Stimulated activated naive CD8-positive, alpha-beta T cell treated with anti-CD3 and anti-CD28 coated beads, Interleukin-15, amount 100 ng/mL, for 72 hours (primary cell): ENCODE measurements around the gene MAP3K15.

Experiments
- ATAC-seq: fragments of 150-1000 bp; cut with Tn5 transposase; 2 replicates; pipeline ENCODE4 v1.10.0; 2021; ENCODE audit warnings: mild to moderate bottlenecking, moderate library complexity
- DNase-seq, 2 donors: peaks; one replicate each; pipeline ENCODE4 v3.0.0; 2021 to 2022
- H3K27ac Mint-ChIP-seq, 2 donors: one replicate each; pipeline ENCODE4 v1.8.0; 2022; ENCODE audit warnings: mild to moderate bottlenecking in 2 of 2, mixed read lengths in 2 of 2, moderate library complexity in 2 of 2
- H3K27me3 Mint-ChIP-seq: one replicate; pipeline ENCODE4 v1.8.0; 2022; ENCODE audit warnings: mixed read lengths
- H3K4me1 Mint-ChIP-seq: one replicate; pipeline ENCODE4 v1.8.0; 2022; ENCODE audit warnings: mild to moderate bottlenecking, mixed read lengths
- H3K4me3 Mint-ChIP-seq, 2 donors: one replicate each; pipeline ENCODE4 v1.8.0; 2022; ENCODE audit warnings: mild to moderate bottlenecking in 2 of 2, mixed read lengths in 2 of 2, moderate library complexity in 1 of 2
- H3K9me3 Mint-ChIP-seq, 2 donors: one replicate each; pipeline ENCODE4 v1.8.0; 2022; ENCODE audit warnings: mixed read lengths in 2 of 2

The MAP3K15 gene

GRCh38 chrX:19514791-19515614 lies at the start of gene MAP3K15:
MAP3K15 (minus strand) TSS chrX:19515508; CDS start chrX:19515261, 247 bp downstream.
- Mint-ChIP-seq H3K9me3 (no peaks in the 10 kb centered on the region), H3K4me1 (peaks cover 6% of the 10 kb centered on the region), H3K4me3 (peak within 1 kb of the TSS; percentile 64 to 80), H3K27me3 (peaks cover 37% of the 10 kb centered on the region), H3K27ac (no peak within 1 kb of the TSS)
- peak; percentile 14 to 23 for DNase-seq
- peak; percentile 82 for ATAC-seq

GRCh38 chrX:19564606-19565005 lies 49.3 kb upstream of the MAP3K15 start:
- Mint-ChIP-seq H3K27ac (no peak overlapping the region), H3K27me3 (no peaks in the 10 kb centered on the region), H3K4me1 (peaks cover 56% of the 10 kb centered on the region), H3K9me3 (no peaks in the 10 kb centered on the region), H3K4me3 (peak overlapping the region in 1 of 2 donors; percentile 26)
- DNase-seq = no peak
- no peak for ATAC-seq

- Mint-ChIP-seq H3K9me3 (no peaks in the 10 kb centered on the region), H3K27me3 (no peaks in the 10 kb centered on the region), H3K4me3 (peak overlapping the region in 1 of 2 donors; percentile 29), H3K27ac (peak overlapping the region in 1 of 2 donors; percentile 25), H3K4me1 (peaks cover 56% of the 10 kb centered on the region)
- DNase-seq (no peak), ATAC-seq (no peak)
Measured at GRCh38 chrX:19563746-19564145, 48.4 kb upstream of the MAP3K15 start.

- no peaks in the 10 kb centered on the region for H3K9me3 Mint-ChIP-seq
- H3K27me3 Mint-ChIP-seq = no peaks in the 10 kb centered on the region
- peak overlapping the region in 1 of 2 donors; percentile 25 for H3K27ac Mint-ChIP-seq
- H3K4me3 Mint-ChIP-seq = no peak overlapping the region
- H3K4me1 Mint-ChIP-seq = peaks cover 51% of the 10 kb centered on the region
- ATAC-seq (no peak), DNase-seq (no peak)
Measured at GRCh38 chrX:19563327-19563726, 48.0 kb upstream of the MAP3K15 start.

GRCh38 chrX:19560611-19561010 lies 45.3 kb upstream of the MAP3K15 start:
- ATAC-seq (no peak), DNase-seq (no peak)
- Mint-ChIP-seq H3K9me3 (no peaks in the 10 kb centered on the region), H3K27ac (no peak overlapping the region), H3K4me3 (no peak overlapping the region), H3K4me1 (peaks cover 51% of the 10 kb centered on the region), H3K27me3 (no peaks in the 10 kb centered on the region)

GRCh38 chrX:19557822-19558221 lies 42.5 kb upstream of the MAP3K15 start:
- Mint-ChIP-seq H3K4me3 (no peak overlapping the region), H3K9me3 (no peaks in the 10 kb centered on the region), H3K4me1 (peaks cover 43% of the 10 kb centered on the region), H3K27me3 (no peaks in the 10 kb centered on the region), H3K27ac (no peak overlapping the region)
- no peak for DNase-seq
- no peak for ATAC-seq

- peak overlapping the region in 1 of 2 donors; percentile 65 for H3K4me3 Mint-ChIP-seq
- DNase-seq = no peak
- no peaks in the 10 kb centered on the region for H3K9me3 Mint-ChIP-seq
- H3K27me3 Mint-ChIP-seq = no peaks in the 10 kb centered on the region
- ATAC-seq = peak; percentile 43
- H3K4me1 Mint-ChIP-seq = peaks cover 48% of the 10 kb centered on the region
- peak overlapping the region; percentile 35 to 70 for H3K27ac Mint-ChIP-seq
Measured at GRCh38 chrX:19556202-19556601, 40.9 kb upstream of the MAP3K15 start.

GRCh38 chrX:19555683-19556082 lies 40.4 kb upstream of the MAP3K15 start:
- peak overlapping the region; percentile 44 to 65 for H3K4me3 Mint-ChIP-seq
- H3K4me1 Mint-ChIP-seq = peaks cover 49% of the 10 kb centered on the region
- ATAC-seq (peak; percentile 40), DNase-seq (no peak)
- H3K27ac Mint-ChIP-seq = peak overlapping the region in 1 of 2 donors; percentile 90
- H3K27me3 Mint-ChIP-seq = no peaks in the 10 kb centered on the region
- H3K9me3 Mint-ChIP-seq = no peaks in the 10 kb centered on the region

- H3K9me3 Mint-ChIP-seq = no peaks in the 10 kb centered on the region
- ATAC-seq = peak; percentile 62
- DNase-seq = no peak
- no peaks in the 10 kb centered on the region for H3K27me3 Mint-ChIP-seq
- H3K27ac Mint-ChIP-seq = peak overlapping the region in 1 of 2 donors; percentile 90
- H3K4me1 Mint-ChIP-seq = peaks cover 54% of the 10 kb centered on the region
- H3K4me3 Mint-ChIP-seq = peak overlapping the region; percentile 44 to 65
Measured at GRCh38 chrX:19555236-19555635, 39.9 kb upstream of the MAP3K15 start.

GRCh38 chrX:19554786-19555185 lies 39.5 kb upstream of the MAP3K15 start:
- ATAC-seq (peak; percentile 85), DNase-seq (peak; percentile 15 to 54)
- Mint-ChIP-seq H3K4me1 (peaks cover 58% of the 10 kb centered on the region), H3K9me3 (no peaks in the 10 kb centered on the region), H3K27me3 (no peaks in the 10 kb centered on the region), H3K4me3 (peak overlapping the region in 1 of 2 donors; percentile 65), H3K27ac (peak overlapping the region in 1 of 2 donors; percentile 76)

GRCh38 chrX:19552793-19553192 lies 37.5 kb upstream of the MAP3K15 start:
- H3K4me1 Mint-ChIP-seq = peaks cover 78% of the 10 kb centered on the region
- ATAC-seq = no peak

GRCh38 chrX:19549838-19550237 lies 34.5 kb upstream of the MAP3K15 start:
- ATAC-seq = peak; percentile 78
- peaks cover 59% of the 10 kb centered on the region for H3K4me1 Mint-ChIP-seq
- no peaks in the 10 kb centered on the region for H3K27me3 Mint-ChIP-seq
- peak overlapping the region; percentile 42 to 72 for H3K27ac Mint-ChIP-seq
- H3K4me3 Mint-ChIP-seq = peak overlapping the region; percentile 8 to 94
- peak in 1 of 2 donors; percentile 23 for DNase-seq
- no peaks in the 10 kb centered on the region for H3K9me3 Mint-ChIP-seq

More at GRCh38 chrX:19552793-19553192, 37.5 kb upstream of the MAP3K15 start:
- no peak for DNase-seq
- H3K27me3 Mint-ChIP-seq = no peaks in the 10 kb centered on the region
- no peak overlapping the region for H3K4me3 Mint-ChIP-seq
- H3K27ac Mint-ChIP-seq = peak overlapping the region in 1 of 2 donors; percentile 82
- H3K9me3 Mint-ChIP-seq = no peaks in the 10 kb centered on the region

GRCh38 chrX:19548934-19549333 lies 33.6 kb upstream of the MAP3K15 start:
- H3K9me3 Mint-ChIP-seq = no peaks in the 10 kb centered on the region
- H3K27ac Mint-ChIP-seq = no peak overlapping the region
- ATAC-seq = no peak
- no peaks in the 10 kb centered on the region for H3K27me3 Mint-ChIP-seq
- H3K4me3 Mint-ChIP-seq = peak overlapping the region; percentile 30 to 94
- H3K4me1 Mint-ChIP-seq = peaks cover 59% of the 10 kb centered on the region
- DNase-seq = no peak

GRCh38 chrX:19548279-19548678 lies 33.0 kb upstream of the MAP3K15 start:
- DNase-seq (no peak), ATAC-seq (peak; percentile 31)
- H3K4me3 Mint-ChIP-seq = peak overlapping the region; percentile 30 to 94
- H3K27me3 Mint-ChIP-seq = no peaks in the 10 kb centered on the region
- peak overlapping the region; percentile 88 to 98 for H3K27ac Mint-ChIP-seq
- H3K9me3 Mint-ChIP-seq = no peaks in the 10 kb centered on the region
- H3K4me1 Mint-ChIP-seq = peaks cover 59% of the 10 kb centered on the region

- H3K27ac Mint-ChIP-seq = no peak overlapping the region
- no peak for ATAC-seq
- H3K4me3 Mint-ChIP-seq = no peak overlapping the region
Measured at GRCh38 chrX:19545651-19546050, 30.3 kb upstream of the MAP3K15 start.

GRCh38 chrX:19544693-19545305 lies 29.5 kb upstream of the MAP3K15 start:
- Mint-ChIP-seq H3K9me3 (no peaks in the 10 kb centered on the region), H3K4me3 (no peak overlapping the region), H3K27ac (peak overlapping the region; percentile 71 to 86), H3K27me3 (no peaks in the 10 kb centered on the region), H3K4me1 (peaks cover 41% of the 10 kb centered on the region)
- ATAC-seq = no peak
- DNase-seq = peak in 1 of 2 donors; percentile 24

More at GRCh38 chrX:19545651-19546050, 30.3 kb upstream of the MAP3K15 start:
- DNase-seq = no peak
- H3K4me1 Mint-ChIP-seq = peaks cover 50% of the 10 kb centered on the region
- no peaks in the 10 kb centered on the region for H3K27me3 Mint-ChIP-seq
- H3K9me3 Mint-ChIP-seq = no peaks in the 10 kb centered on the region
